Prostate gland (tissue), 2 donors: ENCODE results near the gene PRDX5. TPM values are rescaled to one million over a fixed set of nuclear protein-coding genes. Genes with fewer than 3 reads are reported as not detected.

Source experiments
- DNase-seq: peaks from one replicate; pipeline ENCODE4 v3.0.0-alpha.2; 2019; ENCODE audit warnings: low spot score
- H3K27ac ChIP-seq, 2 donors: fragments of 200-600 bp; sonication (generic); 2 replicates each; pipeline ENCODE4 v1.5.1; 2017 to 2019
- H3K27me3 ChIP-seq: fragments of 200-600 bp; sonication (generic); replicated peaks from 2 replicates; pipeline ENCODE4 v1.5.1; 2019; ENCODE audit not compliant: insufficient read depth
- H3K36me3 ChIP-seq, 2 donors: fragments of 200-600 bp; sonication (generic); 1 replicate in 1 of 2; 2 replicates in 1 of 2; pipeline versions ENCODE4 v1.5.1 to v1.8.1; 2017 to 2019
- H3K4me1 ChIP-seq: fragments of 200-600 bp; sonication (generic); replicated peaks from 2 replicates; pipeline ENCODE4 v1.5.1; 2019
- H3K4me3 ChIP-seq, 2 donors: fragments of 200-600 bp; sonication (generic); 2 replicates each; pipeline ENCODE4 v1.5.1; 2017 to 2019
- H3K9me3 ChIP-seq: fragments of 200-600 bp; sonication (generic); 2 replicates; pipeline ENCODE4 v1.5.1; 2017
- POLR2A ChIP-seq: fragments of 450-650 bp; IDR thresholded peaks from one replicate; pipeline ENCODE4 v1.6.1; 2016; ENCODE audit warnings: antibody characterized with exemption, mild to moderate bottlenecking
- POLR2AphosphoS5 ChIP-seq: sonication (generic); formaldehyde crosslinking; IDR thresholded peaks from one replicate; pipeline ENCODE4 v1.6.1; 2017; ENCODE audit warnings: antibody characterized with exemption
- WGBS: methylation state at CpG from one replicate; pipeline ENCODE4 v1.1.5; 2018; 5-methylcytosine and 5-hydroxymethylcytosine counted together
- intact Hi-C: fragments of 100-400 bp; cut with DNase I; formaldehyde crosslinking; loops from one replicate; pipeline ENCODE4 v1.14.2; 2022
- total RNA-seq, 2 donors: library from RNA; depleted of rRNA; stranded (reverse); fragments of >200 nt; gene quantifications; one replicate each; pipeline ENCODE4 v1.1.0, GENCODE V29; 2016
- TF ChIP-seq, protein P1 (sequence below), 4 experiments: fragments of 200-600 bp in 2 of 4; fragments of 450-650 bp in 2 of 4; sonication (generic) in 2 of 4; IDR thresholded peaks; 1 replicate in 3 of 4; 2 replicates in 1 of 4; pipeline ENCODE4 v1.5.1; 2016 to 2019; ENCODE audit warnings: antibody characterized with exemption in 4 of 4, mild to moderate bottlenecking in 2 of 4, moderate library complexity in 2 of 4

Gene PRDX5
- total RNA-seq, 2 donors from 2014 or later = 224 to 303 TPM

- peaks cover 15% of the 10 kb centered on the region for H3K4me1 ChIP-seq
- DNase-seq = no peak
- H3K9me3 ChIP-seq = no peaks in the 10 kb centered on the region
- TF ChIP-seq, protein P1, sequence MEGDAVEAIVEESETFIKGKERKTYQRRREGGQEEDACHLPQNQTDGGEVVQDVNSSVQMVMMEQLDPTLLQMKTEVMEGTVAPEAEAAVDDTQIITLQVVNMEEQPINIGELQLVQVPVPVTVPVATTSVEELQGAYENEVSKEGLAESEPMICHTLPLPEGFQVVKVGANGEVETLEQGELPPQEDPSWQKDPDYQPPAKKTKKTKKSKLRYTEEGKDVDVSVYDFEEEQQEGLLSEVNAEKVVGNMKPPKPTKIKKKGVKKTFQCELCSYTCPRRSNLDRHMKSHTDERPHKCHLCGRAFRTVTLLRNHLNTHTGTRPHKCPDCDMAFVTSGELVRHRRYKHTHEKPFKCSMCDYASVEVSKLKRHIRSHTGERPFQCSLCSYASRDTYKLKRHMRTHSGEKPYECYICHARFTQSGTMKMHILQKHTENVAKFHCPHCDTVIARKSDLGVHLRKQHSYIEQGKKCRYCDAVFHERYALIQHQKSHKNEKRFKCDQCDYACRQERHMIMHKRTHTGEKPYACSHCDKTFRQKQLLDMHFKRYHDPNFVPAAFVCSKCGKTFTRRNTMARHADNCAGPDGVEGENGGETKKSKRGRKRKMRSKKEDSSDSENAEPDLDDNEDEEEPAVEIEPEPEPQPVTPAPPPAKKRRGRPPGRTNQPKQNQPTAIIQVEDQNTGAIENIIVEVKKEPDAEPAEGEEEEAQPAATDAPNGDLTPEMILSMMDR (IDR thresholded peaks at IDR 0.05) = peak in 1 of 4 experiments; percentile 12
- TF ChIP-seq POLR2A (no peak), POLR2AphosphoS5 (peak; percentile 10)
- peak overlapping the region; percentile 12 to 27 for H3K4me3 ChIP-seq
- WGBS = 5% methylated on average over 42 of the region's 60 CpGs
- H3K27me3 ChIP-seq = peaks cover 5% of the 10 kb centered on the region
- H3K36me3 ChIP-seq = no peaks in the 10 kb centered on the region
- no peak overlapping the region for H3K27ac ChIP-seq
- intact Hi-C loops = no loop called here
Observed at GRCh38 chr11:64298966-64299846, 18.7 kb upstream of the PRDX5 start.

GRCh38 chr11:64299847-64300648 is 17.9 kb upstream of the PRDX5 start, which contains the start of gene CATSPERZ:
Gene CATSPERZ (plus strand): TSS chr11:64300358. CDS start chr11:64300411, 53 bp downstream.
- 17% methylated on average over 54 of the region's 54 CpGs for WGBS
- H3K4me1 ChIP-seq = peaks cover 15% of the 10 kb centered on the region
- H3K27ac ChIP-seq = peak within 1 kb of the TSS in 1 of 2 donors; percentile 19
- no peaks in the 10 kb centered on the region for H3K36me3 ChIP-seq
- TF ChIP-seq, protein P1 (IDR thresholded peaks at IDR 0.05) = no peak
- no peak for TF ChIP-seq POLR2A
- no peak for TF ChIP-seq POLR2AphosphoS5
- no peak for DNase-seq
- H3K9me3 ChIP-seq = no peaks in the 10 kb centered on the region
- peak within 1 kb of the TSS; percentile 12 to 27 for H3K4me3 ChIP-seq
- peaks cover 5% of the 10 kb centered on the region for H3K27me3 ChIP-seq
- intact Hi-C loops = loop anchor here (5.0 kb wide), 3 partner anchors 48 to 113 kb away; partner anchors contain the start of genes FERMT3, PLCB3 and STIP1

DNA sequence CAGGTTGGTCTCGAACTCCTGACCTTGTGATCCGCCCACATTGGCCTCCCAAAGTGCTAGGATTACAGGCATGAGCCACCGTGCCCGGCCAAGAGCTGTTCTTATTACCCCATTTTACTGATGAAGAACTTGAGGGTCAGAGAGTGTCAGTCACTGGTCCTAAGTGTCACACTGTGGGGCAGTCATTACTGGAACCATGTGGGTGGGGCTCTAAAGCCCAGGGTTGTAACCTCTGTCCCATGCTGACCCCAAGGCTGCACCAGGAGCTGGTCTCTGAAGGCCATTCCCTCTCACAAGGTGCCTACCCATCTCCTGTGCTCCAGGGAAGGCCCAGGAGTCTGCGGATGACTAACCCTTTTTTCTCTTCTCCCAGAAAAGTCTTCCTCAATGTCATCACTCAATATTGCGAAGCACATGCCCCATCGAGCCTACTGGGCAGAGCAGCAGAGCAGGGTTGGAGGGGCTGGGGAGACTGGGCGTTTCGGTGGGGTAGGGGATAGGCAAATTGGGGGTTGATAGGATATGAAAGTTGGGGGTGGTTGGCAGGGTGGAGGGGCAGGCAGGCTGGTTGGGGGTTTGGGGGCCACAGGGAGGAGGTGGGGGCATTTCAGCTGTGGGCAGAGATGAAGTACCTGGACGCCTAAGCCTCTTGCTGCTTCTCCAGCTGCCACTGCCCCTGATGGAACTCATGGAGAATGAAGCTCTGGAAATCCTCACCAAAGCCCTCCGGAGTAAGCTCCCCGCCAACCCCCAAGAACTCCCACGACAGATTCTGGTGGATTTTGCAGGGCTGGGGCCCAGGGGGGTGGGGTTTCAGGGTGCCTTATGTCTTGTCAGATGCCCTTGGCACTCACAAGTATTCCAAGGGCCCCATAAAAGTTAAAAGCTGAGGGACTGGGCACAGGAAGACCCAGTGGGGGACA is 14.6 kb upstream of the PRDX5 start:
- TF ChIP-seq, protein P1 (IDR thresholded peaks at IDR 0.05) = no peak
- TF ChIP-seq POLR2AphosphoS5 (no peak), POLR2A (no peak)
- H3K36me3 ChIP-seq = no peaks in the 10 kb centered on the region
- H3K4me1 ChIP-seq = peaks cover 17% of the 10 kb centered on the region
- peak overlapping the region in 1 of 2 donors; percentile 78 for H3K27ac ChIP-seq
- WGBS = 79% methylated on average over 13 of the region's 13 CpGs
- no peak for DNase-seq
- intact Hi-C loops = loop anchor here (5.0 kb wide), 3 partner anchors 51 to 116 kb away; partner anchors contain the start of genes FERMT3, PLCB3 and STIP1
- H3K4me3 ChIP-seq = no peak overlapping the region
- no peaks in the 10 kb centered on the region for H3K9me3 ChIP-seq
- H3K27me3 ChIP-seq = peaks cover 5% of the 10 kb centered on the region

DNA sequence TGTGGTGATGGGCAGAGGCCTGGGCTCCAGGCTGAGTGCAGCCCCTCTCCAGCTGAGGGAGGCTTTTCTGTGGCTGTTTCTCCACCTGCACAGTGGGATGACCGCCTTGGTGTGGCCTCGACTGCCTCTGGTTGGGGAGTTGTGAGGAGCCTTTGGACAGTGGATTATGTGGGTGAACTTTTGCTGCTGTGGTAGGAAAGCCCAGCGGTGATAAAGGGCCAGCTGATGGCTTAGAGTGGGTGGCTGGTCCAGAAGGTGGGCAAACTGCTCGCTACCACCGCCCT is 13.9 kb upstream of the PRDX5 start:
- peaks cover 17% of the 10 kb centered on the region for H3K4me1 ChIP-seq
- no peak for DNase-seq
- intact Hi-C loops = loop anchor here (5.0 kb wide), 3 partner anchors 52 to 117 kb away; partner anchors contain the start of genes FERMT3, PLCB3 and STIP1
- peaks cover 5% of the 10 kb centered on the region for H3K27me3 ChIP-seq
- H3K4me3 ChIP-seq = peak overlapping the region in 1 of 2 donors; percentile 53
- peak overlapping the region; percentile 78 to 88 for H3K27ac ChIP-seq
- TF ChIP-seq POLR2A = no peak
- WGBS = 58% methylated on average over 5 of the region's 5 CpGs
- no peaks in the 10 kb centered on the region for H3K36me3 ChIP-seq
- no peaks in the 10 kb centered on the region for H3K9me3 ChIP-seq
